IPS DF 6.9 (cell line): ENCODE measurements around the gene SVIL.

Experiments
- DNase-seq: peaks from one replicate; pipeline ENCODE4 v3.0.0-alpha.2; 2013; ENCODE audit warnings: low read depth, low spot score
- H3K27ac ChIP-seq: one replicate; pipeline ENCODE4 v1.5.1; 2013; ENCODE audit warnings: low read length, control low read depth
- H3K27me3 ChIP-seq: 2 replicates; pipeline ENCODE4 v1.6.1; 2013; ENCODE audit warnings: mild to moderate bottlenecking, low read length; ENCODE audit not compliant: control insufficient read depth, insufficient read depth
- H3K36me3 ChIP-seq: 2 replicates; pipeline ENCODE4 v1.6.1; 2013; ENCODE audit warnings: low read length; ENCODE audit not compliant: control insufficient read depth, insufficient read depth
- H3K4me1 ChIP-seq: 2 replicates; pipeline ENCODE4 v1.6.1; 2013; ENCODE audit warnings: low read length; ENCODE audit not compliant: control insufficient read depth, insufficient read depth
- H3K4me3 ChIP-seq: 2 replicates; pipeline ENCODE4 v1.5.1; 2013; ENCODE audit warnings: mild to moderate bottlenecking, low read length
- H3K9me3 ChIP-seq: 2 replicates; pipeline ENCODE4 v1.6.1; 2013; ENCODE audit warnings: low read length, inconsistent platforms; ENCODE audit not compliant: control insufficient read depth, insufficient read depth
- WGBS: extraction: QIAGEN DNeasy Blood & Tissue Kit; methylation state at CpG from one replicate; pipeline ENCODE4 v1.1.7; 2013; ENCODE audit warnings: mixed read lengths, missing lambda C conversion rate; ENCODE audit not compliant: insufficient read length, insufficient coverage; 5-methylcytosine and 5-hydroxymethylcytosine counted together

SVIL gene

GRCh38 chr10:29534590-29534989 lies 100.2 kb downstream of the SVIL start:
- no peak overlapping the region for H3K27ac ChIP-seq
- no peaks in the 10 kb centered on the region for H3K36me3 ChIP-seq
- H3K4me1 ChIP-seq, result peaks cover 7% of the 10 kb centered on the region
- H3K27me3 ChIP-seq, result no peaks in the 10 kb centered on the region
- no CpG with 5 or more reads among the region's 2 CpGs for WGBS
- no peaks in the 10 kb centered on the region for H3K9me3 ChIP-seq
- H3K4me3 ChIP-seq, result no peak overlapping the region
- no peak for DNase-seq

GRCh38 chr10:29533696-29534285 lies 101.0 kb downstream of the SVIL start:
- H3K4me1 ChIP-seq, result peaks cover 7% of the 10 kb centered on the region
- no peak for DNase-seq
- H3K36me3 ChIP-seq, result no peaks in the 10 kb centered on the region
- no peaks in the 10 kb centered on the region for H3K27me3 ChIP-seq
- H3K4me3 ChIP-seq, result no peak overlapping the region
- no CpG with 5 or more reads among the region's 7 CpGs for WGBS
- no peak overlapping the region for H3K27ac ChIP-seq
- no peaks in the 10 kb centered on the region for H3K9me3 ChIP-seq

- Histone ChIP-seq H3K27me3 (no peaks in the 10 kb centered on the region), H3K27ac (no peak overlapping the region), H3K9me3 (no peaks in the 10 kb centered on the region), H3K4me3 (no peak overlapping the region), H3K36me3 (no peaks in the 10 kb centered on the region), H3K4me1 (peaks cover 7% of the 10 kb centered on the region)
- WGBS, result no CpG with 5 or more reads among the region's 14 CpGs
- DNase-seq, result no peak
Observed at GRCh38 chr10:29533046-29533445, 101.7 kb downstream of the SVIL start.

DNA sequence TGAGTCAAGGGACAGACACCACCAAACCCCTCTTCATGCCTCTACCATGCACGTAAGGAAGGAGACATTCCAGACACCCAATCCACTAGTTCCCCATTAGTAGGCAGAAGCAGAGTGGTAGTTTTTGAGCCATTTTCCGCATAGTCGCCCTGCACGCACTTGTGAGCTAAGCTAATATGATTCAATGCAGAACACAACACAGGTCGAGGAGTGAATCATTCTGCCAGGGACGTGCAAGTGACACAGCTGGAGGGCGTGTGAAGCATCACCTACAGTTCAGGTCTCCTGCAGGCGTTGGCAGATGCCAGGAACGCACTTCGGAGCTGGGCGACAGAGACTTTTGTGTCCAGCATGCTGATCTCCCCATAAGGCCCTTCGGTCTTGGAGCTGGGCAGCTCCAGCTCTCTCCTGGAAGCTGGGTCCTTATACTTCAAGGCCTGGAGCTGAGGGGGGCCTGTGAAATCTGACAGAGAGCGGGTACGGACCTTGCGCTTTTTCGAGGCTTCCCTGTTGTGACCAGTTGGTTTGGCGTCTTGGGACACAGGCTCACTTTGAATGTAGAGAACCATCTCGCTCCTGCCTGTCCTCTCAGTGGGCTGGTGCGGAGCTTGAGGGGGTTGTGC lies 102.4 kb downstream of the SVIL start:
- Histone ChIP-seq H3K9me3 (no peaks in the 10 kb centered on the region), H3K27me3 (no peaks in the 10 kb centered on the region), H3K4me3 (no peak overlapping the region), H3K4me1 (peaks cover 5% of the 10 kb centered on the region), H3K27ac (no peak overlapping the region), H3K36me3 (no peaks in the 10 kb centered on the region)
- no peak for DNase-seq
- WGBS, result no CpG with 5 or more reads among the region's 19 CpGs

- no CpG with 5 or more reads among the region's 9 CpGs for WGBS
- no peak overlapping the region for H3K27ac ChIP-seq
- DNase-seq, result no peak
Observed at GRCh38 chr10:29530112-29530976, 104.4 kb downstream of the SVIL start.

DNA sequence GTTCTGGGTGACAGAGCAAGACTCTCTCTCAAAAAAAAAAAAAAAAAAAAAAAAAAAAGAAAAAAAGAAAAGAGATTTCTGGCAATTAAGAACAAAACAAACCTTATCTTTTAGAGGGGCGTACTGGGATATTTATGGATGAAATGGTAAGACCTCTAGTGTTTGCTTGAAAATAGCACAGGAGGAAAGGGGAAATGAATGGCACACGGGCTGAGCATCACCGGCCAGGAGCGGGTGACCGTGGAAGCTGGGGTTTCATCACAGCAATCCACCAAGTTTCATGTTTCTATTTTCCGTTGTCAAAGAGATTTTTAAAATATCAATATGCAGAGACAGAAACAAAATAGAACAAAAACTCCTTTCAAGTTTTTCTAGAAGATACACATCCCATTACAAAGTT lies 105.6 kb downstream of the SVIL start:
- WGBS, result no CpG with 5 or more reads among the region's 6 CpGs
- H3K27me3 ChIP-seq, result no peaks in the 10 kb centered on the region
- H3K9me3 ChIP-seq, result no peaks in the 10 kb centered on the region
- no peak overlapping the region for H3K27ac ChIP-seq
- no peaks in the 10 kb centered on the region for H3K36me3 ChIP-seq
- peaks cover 5% of the 10 kb centered on the region for H3K4me1 ChIP-seq
- H3K4me3 ChIP-seq, result no peak overlapping the region
- no peak for DNase-seq

More at GRCh38 chr10:29530112-29530976, 104.4 kb downstream of the SVIL start:
- H3K4me3 ChIP-seq, result no peak overlapping the region
- no peaks in the 10 kb centered on the region for H3K36me3 ChIP-seq
- H3K4me1 ChIP-seq, result peaks cover 5% of the 10 kb centered on the region
- no peaks in the 10 kb centered on the region for H3K9me3 ChIP-seq
- H3K27me3 ChIP-seq, result no peaks in the 10 kb centered on the region

DNA sequence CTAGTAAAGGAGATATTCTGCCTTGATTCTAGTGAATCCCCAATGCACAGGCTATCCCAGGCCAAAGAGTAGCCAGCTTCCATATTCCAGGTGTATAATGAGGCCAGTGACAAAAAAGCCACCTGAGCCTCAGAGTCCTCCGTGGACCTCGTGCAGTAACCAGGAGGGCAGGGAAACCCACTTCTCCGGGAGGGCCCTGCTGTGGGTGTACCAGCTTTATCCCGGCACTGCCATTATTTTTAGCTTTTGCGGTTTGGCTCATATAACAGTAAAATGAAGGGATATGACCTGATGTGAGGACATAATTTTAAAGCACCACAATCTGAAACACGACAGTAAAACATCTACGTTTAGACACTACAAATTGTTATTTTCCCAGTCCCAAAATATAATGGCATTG lies 109.0 kb downstream of the SVIL start:
- DNase-seq, result no peak
- Histone ChIP-seq H3K36me3 (no peaks in the 10 kb centered on the region; the same call in 1 of the 2 replicates), H3K27ac (no peak overlapping the region), H3K4me3 (no peak overlapping the region), H3K9me3 (no peaks in the 10 kb centered on the region), H3K27me3 (no peaks in the 10 kb centered on the region), H3K4me1 (no peaks in the 10 kb centered on the region)
- WGBS, result no CpG with 5 or more reads among the region's 7 CpGs

- DNase-seq, result no peak
- Histone ChIP-seq H3K4me1 (no peaks in the 10 kb centered on the region), H3K36me3 (no peaks in the 10 kb centered on the region; the same call in 1 of the 2 replicates), H3K27me3 (no peaks in the 10 kb centered on the region), H3K4me3 (no peak overlapping the region), H3K27ac (no peak overlapping the region), H3K9me3 (no peaks in the 10 kb centered on the region)
- no CpG with 5 or more reads among the region's 9 CpGs for WGBS
Observed at GRCh38 chr10:29524720-29525119, 110.1 kb downstream of the SVIL start.

DNA sequence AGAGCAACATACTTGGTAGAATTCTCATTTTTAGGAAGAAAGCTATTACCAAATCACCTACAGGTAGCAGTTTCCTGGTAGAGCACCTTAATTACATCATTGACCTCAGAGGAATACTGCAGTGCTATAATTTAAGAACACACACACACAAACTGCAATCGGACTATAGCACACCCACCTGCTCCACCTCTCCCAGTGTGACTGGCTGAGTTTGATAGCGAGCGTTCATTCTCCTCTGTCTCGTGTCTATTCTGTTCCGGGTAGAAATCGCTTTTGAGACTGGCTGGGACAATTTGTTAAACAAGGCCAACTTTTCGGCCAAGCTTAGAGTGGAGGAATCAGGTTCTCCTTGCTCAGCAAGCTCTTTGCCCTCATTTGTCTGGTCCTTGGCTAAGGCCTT lies 110.5 kb downstream of the SVIL start:
- Histone ChIP-seq H3K9me3 (no peaks in the 10 kb centered on the region), H3K36me3 (no peaks in the 10 kb centered on the region; the same call in 1 of the 2 replicates), H3K27me3 (no peaks in the 10 kb centered on the region), H3K4me3 (no peak overlapping the region), H3K4me1 (no peaks in the 10 kb centered on the region), H3K27ac (no peak overlapping the region)
- WGBS, result no CpG with 5 or more reads among the region's 7 CpGs
- no peak for DNase-seq

DNA sequence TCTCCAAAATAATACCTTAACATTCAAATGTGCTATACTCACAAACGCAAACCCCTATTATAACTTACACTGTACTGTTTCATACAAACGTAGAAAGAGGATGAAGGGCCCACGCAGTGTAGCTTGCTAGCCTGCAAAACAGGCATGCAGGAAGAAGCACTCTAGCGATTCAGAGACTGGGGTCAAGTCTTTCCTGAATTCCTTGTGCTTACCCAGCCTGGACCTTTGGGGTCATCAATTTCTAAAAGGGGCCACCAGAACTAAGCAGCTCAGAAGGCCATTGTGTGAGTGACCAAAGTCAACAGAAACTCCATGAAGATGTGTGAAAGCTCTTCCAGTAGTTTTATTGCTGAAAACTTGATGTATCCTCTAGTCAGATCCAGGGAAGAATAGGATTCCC lies 111.9 kb downstream of the SVIL start:
- Histone ChIP-seq H3K27ac (no peak overlapping the region), H3K4me3 (no peak overlapping the region), H3K36me3 (no peaks in the 10 kb centered on the region; the same call in 1 of the 2 replicates), H3K9me3 (no peaks in the 10 kb centered on the region), H3K4me1 (no peaks in the 10 kb centered on the region), H3K27me3 (no peaks in the 10 kb centered on the region)
- WGBS, result 100% methylated on average over 1 of the region's 4 CpGs
- DNase-seq, result no peak
